Activated gamma-delta T cell (primary cell): Measurements from ENCODE around the gene NDC1.
"Not testable (repeated sequence)": the region's sequence is repeated elsewhere in the genome, so short reads cannot be mapped to it uniquely, and the experiment has no call there.

Source experiments
- DNase-seq: peaks from one replicate; lab custom pipeline; 2025; lab: John Stamatoyannopoulos, UW
- total RNA-seq, 2 donors: gene quantifications; one replicate each; lab custom pipeline; 2026; lab: John Stamatoyannopoulos, UW

NDC1 gene
- 31.8 to 35.1 reads per million in 2 donors for total RNA-seq

DNA sequence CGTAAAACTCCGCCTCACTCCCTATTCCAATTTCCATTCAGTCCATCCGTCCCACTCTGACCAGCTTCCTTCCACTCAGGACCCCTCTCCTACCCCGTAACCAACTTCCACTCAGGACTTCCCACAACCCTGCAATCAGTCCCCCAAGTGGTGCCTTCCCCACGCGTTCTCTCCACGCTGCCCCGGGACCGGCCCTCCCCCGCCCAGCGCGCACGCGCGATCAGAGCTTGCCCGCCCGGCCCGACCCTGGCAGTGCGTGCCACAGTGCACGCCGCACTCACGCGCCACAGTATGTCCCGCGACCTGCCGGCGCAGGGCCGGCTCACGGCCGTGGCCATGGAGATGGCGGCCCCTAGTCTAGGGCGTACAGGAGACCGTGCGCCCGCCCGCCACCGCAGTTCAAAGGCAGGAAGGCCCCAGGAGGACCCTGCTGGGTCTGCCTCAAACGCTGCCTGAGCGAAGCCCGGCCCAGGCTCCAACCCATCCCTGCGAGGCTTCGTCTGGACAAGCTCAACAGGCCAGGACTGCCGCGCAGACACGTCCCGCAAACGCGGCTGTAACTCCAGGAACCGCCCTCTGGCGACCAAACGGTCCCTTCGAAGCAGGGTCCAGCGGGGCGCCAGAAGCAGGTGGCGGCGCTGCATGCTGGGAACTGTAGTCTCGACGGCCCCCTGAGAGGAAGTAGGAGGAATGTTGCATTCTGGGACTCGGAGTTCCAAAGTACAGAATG is at the start of gene NDC1:
Gene NDC1, minus strand, starts transcription at position 373 of the 730 bp plus-strand sequence. Its CDS starts 35 bp downstream, at position 338.
- DNase-seq, result peak; percentile 87

DNA sequence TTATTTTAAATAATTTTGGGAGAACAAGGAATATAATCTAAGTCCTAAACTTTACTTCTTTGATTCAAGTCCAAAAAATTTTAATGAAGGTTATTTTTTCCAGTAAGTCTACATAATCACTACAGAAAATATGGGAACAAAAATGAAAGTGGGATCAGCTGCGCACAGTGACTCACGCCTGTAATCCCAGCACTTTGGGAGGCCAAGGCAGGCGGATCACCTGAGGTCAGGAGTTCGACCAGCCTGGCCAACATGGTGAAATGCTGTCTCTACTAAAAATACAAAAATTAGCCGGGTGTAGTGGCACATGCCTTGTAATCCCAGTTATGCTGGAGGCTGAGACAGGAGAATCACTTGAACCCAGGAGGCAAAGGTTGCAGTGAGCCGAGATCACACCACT is 45.5 kb upstream of the NDC1 start:
- DNase-seq, result not testable (repeated sequence)

- not testable (repeated sequence) for DNase-seq
Observed at GRCh38 chr1:53881853-53882252, 43.8 kb upstream of the NDC1 start.

DNA sequence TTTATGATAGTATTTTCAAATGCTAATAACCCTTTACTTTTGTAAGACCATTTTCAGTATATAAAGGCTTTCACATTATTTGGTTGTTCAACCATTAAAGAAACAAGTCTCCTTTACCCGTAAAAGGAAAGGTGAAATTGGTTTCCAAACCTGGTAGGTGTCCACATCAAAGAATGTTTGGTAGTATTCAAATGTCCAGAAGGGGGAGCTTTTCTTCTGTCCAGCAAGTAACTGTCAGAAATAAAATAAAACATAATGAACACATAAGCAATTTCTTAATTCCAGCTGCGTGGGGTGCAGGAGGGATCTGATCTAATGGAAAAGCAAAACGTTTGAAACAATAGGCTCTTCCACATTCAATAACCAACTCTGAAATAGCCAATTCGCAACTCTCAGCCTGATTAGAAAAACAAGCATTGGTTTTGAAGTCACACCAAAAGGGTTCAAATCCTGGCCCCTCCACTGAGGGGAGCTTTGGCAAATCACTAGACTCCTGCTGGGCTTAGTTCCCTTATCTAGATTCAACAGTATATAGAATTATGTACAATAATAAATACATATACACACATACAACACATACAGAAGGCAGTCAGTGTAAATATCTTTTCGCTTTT is 40.5 kb upstream of the NDC1 start:
- DNase-seq, result no peak

DNA sequence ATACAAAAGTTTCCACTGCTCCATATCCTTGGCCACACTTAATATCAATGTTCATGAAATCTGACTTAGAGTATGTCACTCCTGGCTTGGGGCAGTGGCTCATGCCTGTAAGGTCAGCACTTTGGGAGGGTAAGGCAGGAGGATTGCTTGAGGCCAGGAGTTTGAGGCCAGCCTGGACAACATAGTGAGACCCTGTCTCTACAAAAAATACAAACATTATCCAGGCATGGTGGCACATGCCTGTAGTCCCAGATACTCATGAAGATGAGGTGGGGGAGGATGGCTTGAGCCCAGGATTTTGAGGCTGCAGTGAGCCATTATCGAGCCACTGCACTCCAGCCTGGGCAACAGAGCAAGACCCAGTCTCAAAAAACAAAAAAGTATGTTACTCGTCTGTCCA is 37.1 kb upstream of the NDC1 start:
- DNase-seq, result not testable (repeated sequence)

DNA sequence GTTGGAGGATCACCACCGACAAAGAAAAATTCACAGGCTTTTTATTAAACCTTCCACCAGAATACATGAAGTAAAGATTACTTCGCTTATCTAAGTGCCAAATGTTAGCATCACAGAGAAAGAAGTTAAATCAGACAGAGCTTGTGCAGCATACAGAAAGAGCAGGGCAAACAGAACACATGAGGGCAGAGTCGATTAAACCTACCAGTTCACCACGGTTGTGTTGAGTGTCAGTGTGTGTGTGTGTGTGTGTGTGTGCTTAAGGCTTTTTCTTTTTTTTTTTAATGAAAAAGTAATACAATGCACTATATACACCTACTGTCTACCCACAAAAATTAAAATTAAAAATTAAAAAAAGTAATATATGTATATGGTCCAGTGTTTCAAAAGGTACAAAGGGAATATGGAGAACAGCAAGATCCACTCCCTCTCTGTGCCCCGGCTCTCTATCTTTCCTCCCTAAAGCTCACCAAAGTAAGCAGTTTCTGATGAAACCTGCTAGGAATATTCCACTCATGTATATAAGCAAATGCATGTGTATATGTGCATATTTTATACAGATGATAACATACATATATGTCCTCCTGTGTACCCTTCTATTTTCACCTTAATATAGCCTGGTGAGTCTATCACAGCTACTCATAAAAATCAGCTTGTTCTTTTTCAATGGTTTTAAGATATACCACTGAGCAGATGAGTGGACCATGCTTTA is 33.8 kb upstream of the NDC1 start:
- no peak for DNase-seq

- no peak for DNase-seq
Observed at GRCh38 chr1:53871221-53871620, 33.1 kb upstream of the NDC1 start.

DNA sequence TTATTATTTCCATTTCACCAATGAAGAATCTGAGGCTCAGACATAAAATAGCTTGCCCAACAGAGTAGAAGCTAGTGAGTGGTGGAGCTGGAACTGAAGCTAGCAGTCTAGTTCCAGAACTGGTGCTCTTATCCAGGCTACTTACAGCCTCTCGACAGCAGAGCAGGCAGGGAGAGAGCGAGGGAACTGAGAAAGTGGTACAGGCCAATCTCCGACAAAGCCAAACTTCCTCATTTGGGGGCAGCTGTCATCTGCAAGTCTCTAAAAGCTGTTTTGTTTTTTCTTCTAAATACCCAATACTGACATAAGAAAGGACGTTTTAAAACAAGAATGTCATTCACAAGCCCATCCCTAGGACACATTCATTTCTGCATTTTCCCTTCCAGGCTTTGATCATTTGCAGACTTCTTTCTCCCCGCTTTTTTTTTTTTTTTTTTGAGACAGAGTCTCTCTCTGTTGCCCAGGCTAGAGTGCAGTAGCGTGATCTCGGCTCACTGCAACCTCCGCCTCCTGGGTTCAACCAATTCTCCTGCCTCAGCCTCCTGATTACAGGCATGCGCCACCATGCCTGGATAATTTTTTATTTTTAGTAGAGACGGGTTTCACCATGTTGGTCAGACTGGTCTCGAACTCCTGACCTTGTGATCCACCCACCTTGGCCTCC is 31.5 kb upstream of the NDC1 start:
- DNase-seq, result no peak

- DNase-seq, result no peak
Observed at GRCh38 chr1:53868565-53868964, 30.5 kb upstream of the NDC1 start.

GRCh38 chr1:53862507-53862906 is 24.4 kb upstream of the NDC1 start:
- DNase-seq, result no peak

DNA sequence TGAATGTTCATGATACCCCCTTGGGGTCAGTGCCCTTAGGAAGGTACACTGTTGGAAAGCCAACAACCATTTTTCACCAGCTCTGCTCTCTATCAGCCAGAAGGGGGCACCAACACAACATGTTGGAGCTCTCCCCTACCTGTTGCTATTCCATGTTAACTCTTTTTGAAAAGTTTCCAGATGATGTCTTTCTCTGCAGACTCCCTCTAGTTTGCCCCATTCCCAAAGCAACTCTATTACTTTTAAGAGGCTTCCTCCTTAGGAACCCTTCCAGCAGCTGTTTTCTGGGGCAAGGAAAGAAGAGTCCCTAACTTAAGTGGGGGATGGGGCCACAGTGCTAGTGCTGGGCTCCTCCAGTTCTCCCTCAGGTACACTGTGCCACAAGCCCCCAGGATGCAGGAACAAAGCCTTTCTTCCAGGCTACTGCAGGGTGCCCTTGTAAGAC is 22.9 kb upstream of the NDC1 start:
- no peak for DNase-seq

DNA sequence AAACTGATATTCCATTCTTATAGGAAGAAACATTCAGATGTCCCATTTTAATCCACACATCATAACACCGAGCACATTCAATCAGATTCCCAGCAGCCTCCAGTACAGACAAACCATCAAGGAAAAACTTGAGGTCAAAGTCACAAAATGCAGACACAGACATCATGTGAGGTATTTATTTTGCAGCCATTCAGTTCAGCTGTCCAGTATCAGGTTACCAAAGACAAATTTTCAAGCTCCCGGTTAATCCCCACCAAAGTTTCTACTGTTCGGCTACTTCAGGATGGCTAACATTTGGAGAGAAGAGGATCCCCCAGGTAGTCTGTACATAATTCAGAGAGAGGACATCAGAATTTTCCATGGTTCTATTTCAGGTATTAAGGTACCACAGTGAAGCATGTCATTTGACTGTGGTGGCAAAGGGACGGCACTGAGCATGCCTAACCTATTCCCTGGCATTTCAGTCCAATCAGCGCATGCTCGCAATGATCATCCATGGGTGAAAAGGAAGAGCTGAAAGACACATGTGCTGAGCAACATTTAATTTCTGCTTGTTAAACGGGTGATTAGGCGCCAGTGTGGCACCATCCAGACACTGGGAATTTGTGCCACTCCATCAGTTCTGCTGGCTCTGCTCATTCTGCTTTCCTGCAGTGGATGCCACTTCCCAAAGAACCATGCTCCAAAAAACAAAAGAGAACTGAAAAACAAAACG is 13.6 kb upstream of the NDC1 start:
- DNase-seq, result no peak

DNA sequence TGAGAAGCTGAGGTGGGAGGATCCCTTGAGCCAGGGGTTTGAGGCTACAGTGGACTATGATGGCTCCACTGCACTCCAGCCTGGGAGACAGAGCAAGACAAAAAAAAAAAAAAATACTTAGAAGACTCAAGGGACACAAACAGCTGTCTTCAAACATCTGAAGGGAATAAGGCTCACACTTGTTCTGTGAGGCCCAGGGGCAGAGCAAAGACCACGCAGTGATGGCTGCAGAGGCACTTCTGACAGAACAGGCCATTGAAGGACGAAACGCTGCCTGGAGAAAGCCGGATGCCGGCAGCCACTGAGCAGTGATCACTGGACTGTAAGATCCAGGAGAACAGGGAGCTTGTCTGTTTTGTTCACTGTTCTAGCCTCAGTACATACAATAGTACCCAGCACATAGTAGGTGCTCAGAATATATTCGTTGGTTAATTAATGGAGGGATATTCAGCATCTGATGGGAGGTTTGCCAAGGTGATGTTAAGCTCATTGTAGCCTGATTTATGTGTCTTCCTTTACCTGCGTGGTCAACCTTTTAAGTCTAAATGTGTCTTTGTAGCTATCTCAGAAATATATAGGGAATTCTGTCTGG is 12.1 kb upstream of the NDC1 start:
- DNase-seq, result no peak

DNA sequence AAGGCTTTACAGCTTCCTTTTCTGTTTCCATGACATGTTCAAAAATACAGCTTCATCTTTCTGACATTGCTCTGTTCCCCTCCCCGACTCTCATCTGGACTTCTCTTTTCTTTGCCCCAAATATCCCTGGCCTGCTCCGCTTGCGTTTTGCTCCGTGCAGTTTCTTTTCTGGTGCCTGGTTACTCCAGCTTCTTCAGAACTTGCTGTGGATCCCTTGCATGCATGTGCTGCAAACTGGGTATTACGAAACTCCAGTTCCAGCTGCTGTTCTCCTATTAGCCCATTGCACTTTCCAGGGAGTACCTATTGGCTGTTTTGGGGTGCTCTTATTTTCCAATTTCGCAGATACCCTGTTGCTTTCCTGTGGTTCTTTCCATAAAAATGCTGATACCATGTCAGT is 9.9 kb upstream of the NDC1 start:
- DNase-seq, result no peak

DNA sequence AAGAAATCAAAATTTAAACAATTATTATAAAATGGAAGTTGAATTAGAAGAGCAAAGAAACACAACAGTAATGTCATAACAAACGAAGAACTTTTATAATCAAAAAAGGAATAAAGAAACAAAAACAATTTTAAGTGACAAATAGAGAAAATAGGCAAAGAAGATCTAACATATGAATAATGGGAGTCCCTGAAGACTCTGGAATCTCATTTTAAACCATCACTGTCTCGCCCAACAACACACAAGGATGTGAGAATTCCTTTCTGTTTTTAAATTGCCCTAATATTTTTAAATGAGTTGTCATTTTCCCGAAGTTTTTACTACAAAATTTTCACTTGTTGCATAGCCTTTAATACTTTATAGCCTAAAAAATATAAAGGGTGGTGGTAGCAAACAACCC is 4.3 kb upstream of the NDC1 start:
- no peak for DNase-seq

DNA sequence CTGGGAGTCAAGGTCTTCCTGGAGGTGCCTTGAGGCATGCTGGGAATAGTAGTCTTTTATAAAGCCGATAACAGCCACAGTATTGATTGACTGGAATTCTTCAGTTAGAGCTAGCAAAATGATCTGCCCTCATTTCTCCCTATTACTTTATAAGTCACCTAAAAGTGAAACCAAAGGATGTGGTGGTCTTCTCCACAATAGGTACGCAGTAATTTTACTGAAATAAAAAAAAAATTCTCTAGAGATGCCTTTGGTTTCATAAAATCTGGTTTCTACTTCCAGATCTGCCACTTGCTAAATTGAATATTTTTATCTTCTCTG is 518 bp upstream of the NDC1 start:
- DNase-seq, result no peak

- DNase-seq, result no peak
Observed at GRCh38 chr1:53837646-53837923, 511 bp downstream of the NDC1 start.

GRCh38 chr1:53835491-53835890 is 2.6 kb downstream of the NDC1 start:
- DNase-seq, result no peak

- no peak for DNase-seq
Observed at GRCh38 chr1:53834776-53835175, 3.3 kb downstream of the NDC1 start.

- no peak for DNase-seq
Observed at GRCh38 chr1:53833393-53833792, 4.7 kb downstream of the NDC1 start.

- no peak for DNase-seq
Observed at GRCh38 chr1:53826367-53826766, 11.7 kb downstream of the NDC1 start.

- DNase-seq, result no peak
Observed at GRCh38 chr1:53825306-53825705, 12.8 kb downstream of the NDC1 start.
